CD14-positive monocyte (primary cell): ENCODE data around the gene PTGDR. TPM values are rescaled to one million over a fixed set of nuclear protein-coding genes. Genes with fewer than 3 reads are reported as not detected.
A peak's percentile ranks its signal among the peaks of the same experiment; 100 is the strongest.

ENCODE experiments used
- DNase-seq, 3 donors: peaks; one replicate each; pipeline ENCODE4 v3.0.0-alpha.2; 2011 to 2022
- H2AFZ ChIP-seq: 2 replicates; pipeline ENCODE4 v1.6.0; 2012; ENCODE audit warnings: mild to moderate bottlenecking, low read depth, low read length, inconsistent platforms; ENCODE audit not compliant: insufficient read depth, poor library complexity, severe bottlenecking
- H3K27ac ChIP-seq, 2 donors: 1 replicate in 1 of 2; 2 replicates in 1 of 2; pipeline ENCODE4 v1.5.1; 2012 to 2013; ENCODE audit warnings: low read length in 2 of 2, control low read depth in 1 of 2, inconsistent platforms in 1 of 2, low read depth in 1 of 2, mild to moderate bottlenecking in 1 of 2
- H3K27me3 ChIP-seq, 2 donors: one replicate each; pipeline versions ENCODE4 v1.6.0 to v1.6.1; 2011 to 2013; ENCODE audit warnings: low read length in 2 of 2; ENCODE audit not compliant: control insufficient read depth in 2 of 2, insufficient read depth in 2 of 2
- H3K36me3 ChIP-seq, 2 donors: replicated peaks in 1 of 2; 1 replicate in 1 of 2; 2 replicates in 1 of 2; pipeline versions ENCODE4 v1.5.1 to v1.6.1; 2012 to 2013; ENCODE audit warnings: low read length in 2 of 2, control low read depth in 1 of 2, inconsistent platforms in 1 of 2, mild to moderate bottlenecking in 1 of 2; ENCODE audit not compliant: insufficient read depth in 2 of 2, control insufficient read depth in 1 of 2
- H3K4me1 ChIP-seq, 2 donors: 1 replicate in 1 of 2; 2 replicates in 1 of 2; pipeline versions ENCODE4 v1.5.1 to v1.6.1; 2012 to 2013; ENCODE audit warnings: low read length in 2 of 2, control low read depth in 1 of 2, inconsistent platforms in 1 of 2, mild to moderate bottlenecking in 1 of 2, moderate library complexity in 1 of 2; ENCODE audit not compliant: insufficient read depth in 2 of 2, control insufficient read depth in 1 of 2
- H3K4me2 ChIP-seq: replicated peaks from 2 replicates; pipeline ENCODE3; 2012; ENCODE audit warnings: low read length, moderate library complexity, mild to moderate bottlenecking; ENCODE audit not compliant: poor library complexity, severe bottlenecking; ENCODE audit errors: extremely low read depth
- H3K4me3 ChIP-seq, 3 experiments: fragments of 200-600 bp in 1 of 3; sonication (generic) in 1 of 3; replicated peaks in 1 of 3; 1 replicate in 2 of 3; 2 replicates in 1 of 3; pipeline ENCODE4 v1.5.1; 2011 to 2013; ENCODE audit warnings: low read length in 3 of 3, mild to moderate bottlenecking in 3 of 3, control low read depth in 2 of 3, low read depth in 2 of 3, inconsistent platforms in 1 of 3, moderate library complexity in 1 of 3
- H3K79me2 ChIP-seq: 2 replicates; pipeline ENCODE4 v1.6.0; 2012; ENCODE audit warnings: mild to moderate bottlenecking, control low read depth, inconsistent platforms, low read length, moderate library complexity; ENCODE audit not compliant: insufficient read depth
- H3K9ac ChIP-seq: 2 replicates; pipeline ENCODE4 v1.6.0; 2017; ENCODE audit warnings: low read length, mild to moderate bottlenecking; ENCODE audit not compliant: insufficient read depth, poor library complexity, severe bottlenecking
- H3K9me3 ChIP-seq, 2 donors: replicated peaks in 1 of 2; 1 replicate in 1 of 2; 2 replicates in 1 of 2; pipeline versions ENCODE4 v1.5.1 to v1.6.1; 2012 to 2013; ENCODE audit warnings: low read length in 2 of 2, control low read depth in 1 of 2; ENCODE audit not compliant: control insufficient read depth in 1 of 2, insufficient read depth in 1 of 2
- H4K20me1 ChIP-seq: 2 replicates; pipeline ENCODE4 v1.6.0; 2012; ENCODE audit warnings: mild to moderate bottlenecking, low read length, control low read depth, moderate library complexity; ENCODE audit not compliant: insufficient read depth
- H3K27ac Mint-ChIP-seq, 7 donors: one replicate each; pipeline ENCODE4 v1.8.0; 2020; ENCODE audit warnings: mild to moderate bottlenecking in 7 of 7, mixed read lengths in 7 of 7, moderate library complexity in 6 of 7, inconsistent platforms in 2 of 7
- H3K27me3 Mint-ChIP-seq, 3 donors: one replicate each; pipeline ENCODE4 v1.8.0; 2021 to 2022; ENCODE audit warnings: low read depth in 3 of 3, mild to moderate bottlenecking in 3 of 3, mixed read lengths in 3 of 3, moderate library complexity in 3 of 3, inconsistent platforms in 1 of 3
- H3K36me3 Mint-ChIP-seq, 2 donors: one replicate each; pipeline ENCODE4 v1.8.0; 2020; ENCODE audit warnings: mixed read lengths in 2 of 2, inconsistent platforms in 1 of 2, mild to moderate bottlenecking in 1 of 2
- H3K4me1 Mint-ChIP-seq: one replicate; pipeline ENCODE4 v1.8.0; 2020; ENCODE audit warnings: mild to moderate bottlenecking, mixed read lengths
- H3K4me3 Mint-ChIP-seq, 2 donors: one replicate each; pipeline ENCODE4 v1.8.0; 2020; ENCODE audit warnings: mild to moderate bottlenecking in 2 of 2, mixed read lengths in 2 of 2, moderate library complexity in 1 of 2
- H3K9me3 Mint-ChIP-seq, 7 donors: one replicate each; pipeline ENCODE4 v1.8.0; 2020 to 2022; ENCODE audit warnings: mixed read lengths in 7 of 7, mild to moderate bottlenecking in 6 of 7, moderate library complexity in 6 of 7, inconsistent platforms in 2 of 7
- WGBS: methylation state at CpG from one replicate; pipeline ENCODE4 v1.1.5; 2013; ENCODE audit warnings: missing lambda C conversion rate; ENCODE audit not compliant: insufficient coverage; 5-methylcytosine and 5-hydroxymethylcytosine counted together
- intact Hi-C, 2 donors: fragments of 100-400 bp; cut with micrococcal nuclease; formaldehyde crosslinking; loops; one replicate each; pipeline versions ENCODE4 v1.15.0 to v1.15.1; 2023
- polyA plus RNA-seq, 3 donors: library from polyadenylated mRNA; depleted of rRNA in 1 of 3; unstranded in 2 of 3; stranded (reverse) in 1 of 3; fragments of 300-500 nt in 2 of 3; fragments of >200 nt in 1 of 3; fragmentation: Illumina TruSeq in 2 of 3; gene quantifications; 1 replicate in 2 of 3; 2 replicates in 1 of 3; pipeline ENCODE4 v1.2.3, GENCODE V29; 2012 to 2021
- TF ChIP-seq, protein P1 (sequence below): fragments of 200-600 bp; IDR thresholded peaks from one replicate; pipeline ENCODE4 v1.8.0; 2022; ENCODE audit warnings: antibody characterized with exemption, mild to moderate bottlenecking

PTGDR gene
- polyA plus RNA-seq, 3 donors, result not detected

DNA sequence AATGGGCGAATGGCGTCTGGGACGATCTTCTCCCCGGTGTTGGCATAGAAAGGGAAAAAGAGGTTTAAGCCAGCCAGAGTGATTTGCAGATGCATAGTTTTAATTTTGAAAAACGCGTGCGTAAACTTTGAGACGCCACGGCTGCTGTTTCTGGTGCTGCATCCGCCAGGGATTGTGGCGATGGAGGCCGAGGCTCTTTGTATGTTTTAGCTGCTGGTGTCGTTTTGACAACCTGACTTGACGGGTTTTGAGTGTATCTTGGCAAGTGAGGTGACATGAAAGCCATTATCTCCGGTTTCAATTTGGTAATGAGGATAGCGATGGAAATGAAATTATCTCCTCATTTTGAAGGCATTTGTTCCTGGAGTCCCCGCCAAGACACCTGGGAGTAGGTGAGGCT is 1.6 kb downstream of the PTGDR start:
- Histone ChIP-seq H4K20me1 (no peaks in the 10 kb centered on the region), H3K27me3 (peaks cover 66 to 86% of the 10 kb centered on the region in 2 donors), H3K4me3 (no peak overlapping the region), H2AFZ (no peak overlapping the region), H3K27ac (no peak overlapping the region), H3K9me3 (peaks cover 0 to 25% of the 10 kb centered on the region in 2 donors), H3K36me3 (no peaks in the 10 kb centered on the region), H3K79me2 (no peaks in the 10 kb centered on the region), H3K4me1 (peaks cover 25 to 26% of the 10 kb centered on the region in 2 donors), H3K4me2 (no peak overlapping the region), H3K9ac (no peak overlapping the region)
- H3K27me3 Mint-ChIP-seq, result peaks cover 76 to 86% (median 84%) of the 10 kb centered on the region in 3 donors
- WGBS, result 37% methylated on average over 15 of the region's 17 CpGs
- peaks cover 0 to 13% (median 5%) of the 10 kb centered on the region in 7 donors for H3K9me3 Mint-ChIP-seq
- H3K36me3 Mint-ChIP-seq, result peaks cover 3 to 7% of the 10 kb centered on the region in 2 donors
- H3K4me1 Mint-ChIP-seq, result peaks cover 32% of the 10 kb centered on the region
- no peak for DNase-seq
- no peak overlapping the region for H3K27ac Mint-ChIP-seq
- intact Hi-C loops, result no loop called here
- TF ChIP-seq, protein P1, sequence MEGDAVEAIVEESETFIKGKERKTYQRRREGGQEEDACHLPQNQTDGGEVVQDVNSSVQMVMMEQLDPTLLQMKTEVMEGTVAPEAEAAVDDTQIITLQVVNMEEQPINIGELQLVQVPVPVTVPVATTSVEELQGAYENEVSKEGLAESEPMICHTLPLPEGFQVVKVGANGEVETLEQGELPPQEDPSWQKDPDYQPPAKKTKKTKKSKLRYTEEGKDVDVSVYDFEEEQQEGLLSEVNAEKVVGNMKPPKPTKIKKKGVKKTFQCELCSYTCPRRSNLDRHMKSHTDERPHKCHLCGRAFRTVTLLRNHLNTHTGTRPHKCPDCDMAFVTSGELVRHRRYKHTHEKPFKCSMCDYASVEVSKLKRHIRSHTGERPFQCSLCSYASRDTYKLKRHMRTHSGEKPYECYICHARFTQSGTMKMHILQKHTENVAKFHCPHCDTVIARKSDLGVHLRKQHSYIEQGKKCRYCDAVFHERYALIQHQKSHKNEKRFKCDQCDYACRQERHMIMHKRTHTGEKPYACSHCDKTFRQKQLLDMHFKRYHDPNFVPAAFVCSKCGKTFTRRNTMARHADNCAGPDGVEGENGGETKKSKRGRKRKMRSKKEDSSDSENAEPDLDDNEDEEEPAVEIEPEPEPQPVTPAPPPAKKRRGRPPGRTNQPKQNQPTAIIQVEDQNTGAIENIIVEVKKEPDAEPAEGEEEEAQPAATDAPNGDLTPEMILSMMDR, result no peak
- peak overlapping the region; percentile 52 to 90 for H3K4me3 Mint-ChIP-seq

DNA sequence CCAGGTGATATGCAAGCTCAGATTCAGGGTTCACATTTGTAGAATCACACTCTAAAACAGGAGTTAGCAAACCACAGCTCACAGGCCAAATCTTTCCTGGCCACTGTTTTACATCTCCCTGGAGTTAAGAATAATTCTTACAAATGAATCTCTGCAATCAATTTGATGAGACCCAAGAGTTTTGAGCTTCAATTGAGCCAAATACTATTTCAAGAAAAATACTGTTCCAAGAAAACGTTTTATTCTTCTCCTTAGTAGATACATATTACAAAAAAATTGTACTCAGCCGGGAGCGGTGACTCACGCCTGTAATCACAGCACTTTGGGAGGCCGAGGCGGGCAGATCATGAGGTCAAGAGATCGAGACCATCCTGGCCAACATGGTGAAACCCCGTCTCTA is 2.5 kb downstream of the PTGDR start:
- Histone ChIP-seq H3K27ac (no peak overlapping the region), H3K9ac (no peak overlapping the region), H2AFZ (no peak overlapping the region), H3K4me2 (no peak overlapping the region), H3K4me3 (no peak overlapping the region), H4K20me1 (no peaks in the 10 kb centered on the region), H3K4me1 (peaks cover 23 to 24% of the 10 kb centered on the region in 2 donors), H3K9me3 (peaks cover 0 to 25% of the 10 kb centered on the region in 2 donors), H3K27me3 (peaks cover 64 to 82% of the 10 kb centered on the region in 2 donors), H3K36me3 (no peaks in the 10 kb centered on the region), H3K79me2 (no peaks in the 10 kb centered on the region)
- Mint-ChIP-seq H3K9me3 (peaks cover 0 to 13% (median 5%) of the 10 kb centered on the region in 7 donors), H3K4me1 (peaks cover 31% of the 10 kb centered on the region), H3K27me3 (peaks cover 72 to 83% (median 80%) of the 10 kb centered on the region in 3 donors), H3K4me3 (peak overlapping the region in 1 of 2 donors; percentile 60), H3K27ac (no peak overlapping the region), H3K36me3 (peaks cover 3 to 7% of the 10 kb centered on the region in 2 donors)
- TF ChIP-seq, protein P1, result no peak
- intact Hi-C loops, result no loop called here
- 100% methylated on average over 7 of the region's 8 CpGs for WGBS
- DNase-seq, result no peak
